ENCODE data around the gene FRG1. TPM values are rescaled to one million over a fixed set of nuclear protein-coding genes. Genes with fewer than 3 reads are reported as not detected.
"Not testable (repeated sequence)": the region's sequence is repeated elsewhere in the genome, so short reads cannot be mapped to it uniquely, and the experiment has no call there.

The FRG1 gene
- 29.8 TPM for total RNA-seq

GRCh38 chr4:189940178-189941004, at the start of gene FRG1:
TSS of gene FRG1 (plus strand) at chr4:189940872. CDS start at chr4:189941010, 138 bp downstream.
- ATAC-seq, result peak; percentile 100

- ATAC-seq, result no peak
These were observed 43.0 kb upstream of the FRG1 start for GRCh38 chr4:189897667-189898066.

DNA sequence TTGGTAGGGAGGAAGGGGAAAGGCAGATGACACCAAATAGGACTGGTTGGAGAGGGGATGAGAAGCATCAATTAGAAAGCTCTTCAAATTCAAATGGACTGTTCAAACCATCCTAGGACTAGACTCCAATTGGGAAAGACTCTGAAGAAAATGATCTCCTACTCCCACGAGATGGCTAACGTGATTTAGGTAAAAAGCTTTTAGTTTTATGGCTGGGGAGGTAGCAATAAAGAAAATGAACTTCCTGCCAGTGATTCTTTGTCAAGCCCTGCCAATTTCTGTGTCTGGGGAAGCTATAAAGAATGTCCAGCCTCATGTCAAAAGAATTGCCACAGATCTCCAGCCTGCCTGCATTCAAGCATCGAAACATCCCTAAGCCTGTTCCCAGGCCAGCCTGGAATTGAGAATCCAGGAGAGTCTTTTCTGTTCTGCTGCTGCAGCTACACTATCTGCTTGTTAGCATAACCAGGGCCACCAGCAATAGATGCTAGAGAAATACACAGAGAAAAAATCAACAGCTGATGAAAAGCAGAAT, 41.1 kb upstream of the FRG1 start:
- ATAC-seq, result not testable (repeated sequence)

- ATAC-seq, result not testable (repeated sequence)
These were observed 36.1 kb upstream of the FRG1 start for GRCh38 chr4:189904420-189905027.

GRCh38 chr4:189912170-189912569, 28.5 kb upstream of the FRG1 start:
- no peak for ATAC-seq

GRCh38 chr4:189917161-189917891, 23.3 kb upstream of the FRG1 start:
- ATAC-seq, result no peak

DNA sequence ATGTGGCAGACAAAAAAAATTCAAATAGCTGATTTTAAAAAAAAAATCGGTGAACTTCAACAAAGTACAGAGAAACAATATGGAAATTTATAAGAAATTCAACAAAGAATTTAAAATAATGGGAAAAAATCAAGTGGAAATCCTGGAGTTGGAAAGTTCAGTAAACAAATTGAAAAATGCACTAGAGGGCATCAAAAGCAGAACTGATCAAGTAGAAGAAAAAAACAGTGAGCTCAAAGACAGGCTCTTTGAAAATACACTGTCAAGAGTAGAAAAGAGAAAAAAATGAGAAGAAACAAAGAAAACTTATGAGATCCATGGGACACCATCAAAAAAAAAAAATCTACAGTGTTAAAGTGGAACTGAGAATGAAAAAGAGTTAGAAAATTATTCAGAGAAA, 19.6 kb upstream of the FRG1 start:
- no peak for ATAC-seq

DNA sequence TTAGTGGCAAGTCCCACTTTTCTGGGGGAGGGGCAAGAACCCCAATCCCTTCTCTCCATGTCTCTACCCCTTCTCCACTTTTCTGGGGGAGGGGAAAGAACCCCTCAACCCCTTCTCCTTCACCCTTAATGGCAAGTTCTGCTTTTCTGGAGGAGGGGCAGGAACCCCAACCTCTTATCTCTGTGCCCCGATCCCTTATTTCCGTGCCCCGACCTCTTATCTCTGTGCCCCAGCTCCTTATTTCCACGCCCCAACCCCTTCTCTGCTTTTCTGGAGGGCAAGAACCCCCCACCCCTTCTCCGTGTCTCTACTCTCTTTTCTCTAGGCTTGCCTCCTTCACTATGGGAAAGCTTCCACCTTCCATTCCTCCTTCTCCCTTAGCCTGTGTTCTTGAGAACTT, 13.9 kb upstream of the FRG1 start:
- not testable (repeated sequence) for ATAC-seq

GRCh38 chr4:189941005-189941450, 356 bp downstream of the FRG1 start:
- ATAC-seq, result no peak

- ATAC-seq, result not testable (repeated sequence)
These were observed 1.7 kb downstream of the FRG1 start for GRCh38 chr4:189942412-189942811.

GRCh38 chr4:189944077-189944476, 3.4 kb downstream of the FRG1 start:
- ATAC-seq, result not testable (repeated sequence)

DNA sequence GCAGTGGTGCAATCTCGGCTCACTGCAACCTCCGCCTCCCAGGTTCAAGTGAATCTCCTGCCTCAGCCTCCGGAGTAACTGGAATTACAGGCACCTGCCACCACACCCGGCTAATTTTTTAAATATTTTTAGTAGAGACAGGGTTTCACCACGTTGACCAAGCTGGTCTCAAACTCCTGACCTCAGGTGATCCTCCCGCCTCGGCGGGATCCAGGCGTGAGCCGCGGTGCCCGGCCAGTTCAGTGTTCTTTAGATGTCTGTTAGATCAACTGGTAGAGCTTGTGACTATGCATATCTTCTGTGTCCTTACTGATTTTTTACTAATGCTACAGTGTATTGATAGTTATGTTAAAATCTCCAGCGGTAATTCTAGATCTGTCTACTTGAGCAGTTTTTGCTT, 6.2 kb downstream of the FRG1 start:
- not testable (repeated sequence) for ATAC-seq

DNA sequence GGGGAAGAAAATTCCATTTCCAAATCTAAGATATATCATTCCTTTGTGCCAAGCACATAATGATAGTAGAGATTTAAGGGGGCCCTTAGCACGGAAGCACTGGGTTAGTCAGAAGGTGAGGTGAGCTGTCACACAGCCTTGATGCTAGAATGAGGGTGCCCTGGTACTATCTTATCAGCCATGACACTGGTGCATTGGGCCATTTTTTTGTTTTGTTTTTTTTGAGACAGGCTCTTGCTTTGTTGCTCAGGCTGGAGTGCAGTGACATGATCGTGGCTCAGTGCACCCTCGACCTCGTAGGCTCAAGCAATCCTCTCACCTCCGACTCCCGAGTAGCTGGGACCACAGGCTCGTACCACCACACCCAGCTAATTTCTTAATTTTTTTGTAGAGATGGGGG, 7.8 kb downstream of the FRG1 start:
- ATAC-seq, result not testable (repeated sequence)

GRCh38 chr4:189969291-189969690, 28.6 kb downstream of the FRG1 start:
- ATAC-seq, result not testable (repeated sequence)

- ATAC-seq, result no peak
These were observed 33.0 kb downstream of the FRG1 start for GRCh38 chr4:189973646-189974045.

GRCh38 chr4:189974056-189974455, 33.4 kb downstream of the FRG1 start:
- no peak for ATAC-seq

DNA sequence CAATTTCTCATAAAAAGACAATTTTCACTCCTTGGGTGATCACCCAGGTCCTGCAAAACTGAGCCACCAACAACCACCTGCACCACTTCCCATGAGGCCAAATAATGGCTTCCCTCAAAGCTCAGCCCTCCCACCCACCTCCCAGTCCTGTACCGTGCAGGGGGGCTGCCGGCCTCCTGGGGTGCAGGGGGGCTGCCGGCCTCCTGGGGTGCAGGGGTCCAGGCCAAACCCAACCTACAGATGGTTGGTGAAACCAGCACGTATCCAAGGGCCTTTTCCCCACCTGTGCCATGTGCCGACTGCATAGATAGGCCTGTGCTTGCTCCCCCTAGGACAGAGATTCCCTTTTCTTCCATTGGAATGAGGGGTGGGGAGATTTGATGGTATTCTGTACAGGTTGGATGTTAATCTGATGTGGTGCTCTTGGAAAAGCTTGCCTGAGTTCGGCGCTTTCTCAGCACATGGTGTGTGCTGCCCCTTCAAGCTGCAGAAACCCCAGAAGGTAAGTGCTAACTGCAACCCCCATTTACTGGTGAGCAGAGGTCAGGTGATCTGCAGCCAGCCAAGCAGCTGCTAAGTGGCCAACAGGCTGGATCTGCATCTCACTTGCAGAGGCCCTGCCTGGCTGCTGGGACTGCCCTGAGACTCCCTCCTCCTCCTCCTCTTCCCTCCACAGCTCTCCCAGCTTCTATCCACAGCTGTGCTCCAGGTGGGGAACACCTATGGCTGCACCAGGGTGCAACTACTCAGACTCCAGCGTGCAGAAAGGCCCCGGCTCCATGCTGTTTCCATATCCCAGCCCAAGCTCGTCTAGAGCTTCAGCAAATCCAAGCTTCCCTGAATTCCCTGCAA, 38.8 kb downstream of the FRG1 start:
- ATAC-seq, result no peak

DNA sequence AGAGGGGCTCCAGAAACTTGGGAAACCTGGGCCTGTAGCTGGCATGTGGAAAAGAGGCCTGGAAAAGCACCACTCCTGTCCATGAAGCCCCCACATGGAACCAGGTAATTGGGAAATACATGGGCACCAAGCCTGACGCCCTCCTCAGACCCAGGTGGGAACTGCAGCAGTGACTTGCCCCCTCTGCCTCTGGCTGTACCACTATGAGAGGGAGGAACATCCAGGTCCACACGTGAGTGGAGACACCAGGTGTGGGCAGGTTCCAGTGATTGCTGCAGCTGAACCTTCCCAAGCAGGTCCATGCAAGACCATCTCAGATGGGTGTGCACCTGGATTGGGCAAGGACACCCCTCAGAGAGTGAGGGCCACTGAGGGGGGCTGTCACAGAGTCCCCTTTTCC, 39.6 kb downstream of the FRG1 start:
- not testable (repeated sequence) for ATAC-seq

- no peak for ATAC-seq
These were observed 41.3 kb downstream of the FRG1 start for GRCh38 chr4:189981970-189982369.

- not testable (repeated sequence) for ATAC-seq
These were observed 43.3 kb downstream of the FRG1 start for GRCh38 chr4:189983916-189984526.

DNA sequence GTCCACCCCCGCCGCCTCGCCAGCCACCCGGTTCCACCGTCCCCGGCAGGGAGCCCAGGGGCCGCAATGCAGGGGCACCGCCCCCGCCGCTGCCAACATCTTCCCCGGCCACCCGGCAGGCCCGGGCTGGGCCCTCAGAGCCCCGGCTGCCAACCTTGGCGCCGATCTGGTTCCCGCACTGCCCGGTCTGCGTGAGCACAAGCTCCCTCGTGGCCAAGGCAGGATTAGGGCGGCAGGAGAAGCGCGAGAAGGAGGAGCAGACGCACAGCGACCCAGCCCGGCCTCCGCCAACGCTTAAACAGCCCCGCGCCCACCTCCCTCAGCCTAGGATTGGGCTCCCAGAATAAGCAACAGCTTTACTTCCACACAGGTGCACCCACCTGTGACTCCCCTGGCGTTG, 44.0 kb downstream of the FRG1 start:
- ATAC-seq, result not testable (repeated sequence)
